ENCODE results near the gene PPP6R1. TPM values are rescaled to one million over a fixed set of nuclear protein-coding genes. Genes with fewer than 3 reads are reported as not detected.

PPP6R1 gene
- total and polyA plus RNA-seq, 2 experiments from 2014 or later: 37.1 to 76.0 TPM

DNA sequence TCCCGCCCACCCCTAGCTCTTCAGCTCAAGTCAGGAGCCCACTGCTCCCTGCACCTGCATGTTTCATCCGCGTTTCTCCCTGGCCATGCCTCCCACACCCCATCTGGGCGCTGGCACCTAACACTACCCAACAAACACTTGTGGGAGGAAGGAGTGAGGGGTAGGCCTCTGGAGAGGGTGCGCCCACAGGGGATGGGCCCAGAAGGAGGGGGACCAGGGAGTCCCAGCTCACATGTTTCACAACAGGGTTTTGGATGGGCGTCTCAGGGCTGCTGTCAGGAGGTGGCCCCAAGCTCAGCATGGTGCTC, 18.1 kb downstream of the PPP6R1 start:
- H3K36me3 ChIP-seq (replicated peaks; ENCODE audit: insufficient read depth, low read depth): no peaks in the 10 kb centered on the region
- H3K79me2 ChIP-seq: no peaks in the 10 kb centered on the region
- DNase-seq (ENCODE audit: low spot score): no peak
- no peak overlapping the region for H3K27ac ChIP-seq
- H3K9me2 ChIP-seq (replicated peaks; ENCODE audit: insufficient read depth): no peaks in the 10 kb centered on the region
- 97% methylated on average over 6 of the region's 6 CpGs for WGBS (ENCODE audit: low lambda C conversion rate, missing lambda C conversion rate)
- no peak overlapping the region for H3K4me3 ChIP-seq
- peaks cover 3% of the 10 kb centered on the region for H4K20me1 ChIP-seq (ENCODE audit: insufficient read depth, poor library complexity, severe bottlenecking)
- no peak for TF ChIP-seq EZH2phosphoT487 (IDR thresholded peaks at IDR 0.05; ENCODE audit: low read depth, severe bottlenecking, unreplicated experiment)
- TF ChIP-seq, protein P1, sequence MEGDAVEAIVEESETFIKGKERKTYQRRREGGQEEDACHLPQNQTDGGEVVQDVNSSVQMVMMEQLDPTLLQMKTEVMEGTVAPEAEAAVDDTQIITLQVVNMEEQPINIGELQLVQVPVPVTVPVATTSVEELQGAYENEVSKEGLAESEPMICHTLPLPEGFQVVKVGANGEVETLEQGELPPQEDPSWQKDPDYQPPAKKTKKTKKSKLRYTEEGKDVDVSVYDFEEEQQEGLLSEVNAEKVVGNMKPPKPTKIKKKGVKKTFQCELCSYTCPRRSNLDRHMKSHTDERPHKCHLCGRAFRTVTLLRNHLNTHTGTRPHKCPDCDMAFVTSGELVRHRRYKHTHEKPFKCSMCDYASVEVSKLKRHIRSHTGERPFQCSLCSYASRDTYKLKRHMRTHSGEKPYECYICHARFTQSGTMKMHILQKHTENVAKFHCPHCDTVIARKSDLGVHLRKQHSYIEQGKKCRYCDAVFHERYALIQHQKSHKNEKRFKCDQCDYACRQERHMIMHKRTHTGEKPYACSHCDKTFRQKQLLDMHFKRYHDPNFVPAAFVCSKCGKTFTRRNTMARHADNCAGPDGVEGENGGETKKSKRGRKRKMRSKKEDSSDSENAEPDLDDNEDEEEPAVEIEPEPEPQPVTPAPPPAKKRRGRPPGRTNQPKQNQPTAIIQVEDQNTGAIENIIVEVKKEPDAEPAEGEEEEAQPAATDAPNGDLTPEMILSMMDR (IDR thresholded peaks at IDR 0.05; ENCODE audit: poor library complexity): no peak
- TF ChIP-seq EZH2 (IDR thresholded peaks at IDR 0.05; ENCODE audit: borderline replicate concordance): no peak
- no peaks in the 10 kb centered on the region for H3K4me1 ChIP-seq (ENCODE audit: insufficient read depth)
- no peak overlapping the region for H2AFZ ChIP-seq
- no peaks in the 10 kb centered on the region for H3K9me3 ChIP-seq (ENCODE audit: low read depth)
- H3K27me3 ChIP-seq: no peaks in the 10 kb centered on the region
- no peak overlapping the region for H3K4me2 ChIP-seq

DNA sequence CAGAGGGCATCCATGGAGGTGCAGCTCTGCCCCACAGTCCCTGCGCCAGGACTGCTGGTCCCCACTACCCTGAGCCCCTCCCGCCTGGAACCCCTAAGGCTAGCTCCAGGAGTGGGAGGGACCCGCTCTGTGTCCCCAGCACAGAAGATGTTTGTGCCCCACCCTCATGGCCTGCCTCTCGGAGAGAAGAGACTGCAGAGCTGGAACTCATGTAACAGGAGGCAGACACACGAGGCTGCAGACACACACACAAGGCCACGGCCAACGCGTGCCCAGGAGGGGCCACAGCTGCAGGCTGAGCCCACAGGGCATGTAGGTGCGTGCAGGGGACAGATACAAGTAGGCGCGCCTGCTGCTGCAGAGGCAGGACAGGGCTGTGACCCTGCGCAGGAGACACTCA, 19.8 kb downstream of the PPP6R1 start:
- Histone ChIP-seq H3K4me3 (no peak overlapping the region), H3K4me1 (ENCODE audit: insufficient read depth) (no peaks in the 10 kb centered on the region), H3K27me3 (no peaks in the 10 kb centered on the region), H4K20me1 (ENCODE audit: insufficient read depth, poor library complexity, severe bottlenecking) (no peaks in the 10 kb centered on the region), H3K9me3 (ENCODE audit: low read depth) (no peaks in the 10 kb centered on the region), H3K36me3 (replicated peaks; ENCODE audit: insufficient read depth, low read depth) (no peaks in the 10 kb centered on the region), H3K4me2 (no peak overlapping the region), H2AFZ (no peak overlapping the region), H3K79me2 (no peaks in the 10 kb centered on the region), H3K9me2 (replicated peaks; ENCODE audit: insufficient read depth) (no peaks in the 10 kb centered on the region), H3K27ac (no peak overlapping the region)
- DNase-seq (ENCODE audit: low spot score): no peak
- WGBS (ENCODE audit: low lambda C conversion rate, missing lambda C conversion rate): over 99% methylated on average over 12 of the region's 12 CpGs
- TF ChIP-seq EZH2phosphoT487 (IDR thresholded peaks at IDR 0.05; ENCODE audit: low read depth, severe bottlenecking, unreplicated experiment) (no peak), EZH2 (IDR thresholded peaks at IDR 0.05; ENCODE audit: borderline replicate concordance) (no peak)
- TF ChIP-seq, protein P1 (IDR thresholded peaks at IDR 0.05; ENCODE audit: poor library complexity): no peak

DNA sequence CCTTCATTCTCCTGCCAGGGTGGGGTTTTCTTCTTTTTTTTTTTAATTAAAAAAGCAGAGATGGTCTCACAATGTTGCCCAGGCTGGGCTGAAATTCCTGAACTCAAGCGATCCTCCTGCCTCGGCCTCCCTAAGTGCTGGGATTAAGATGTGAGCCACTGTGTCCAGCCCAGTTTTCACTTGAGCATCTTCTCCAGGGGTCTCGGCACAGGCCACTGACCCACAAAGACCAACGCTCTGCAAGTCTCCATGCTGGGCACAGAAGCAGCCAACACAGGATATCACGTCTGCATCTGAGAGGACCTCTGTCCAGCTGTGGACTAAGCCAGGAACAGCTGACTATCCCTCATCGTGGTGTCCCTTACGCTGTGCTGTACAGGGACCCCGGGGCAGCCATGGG, 20.8 kb downstream of the PPP6R1 start:
- H3K79me2 ChIP-seq: no peaks in the 10 kb centered on the region
- no peaks in the 10 kb centered on the region for H3K4me1 ChIP-seq (ENCODE audit: insufficient read depth)
- TF ChIP-seq EZH2phosphoT487 (IDR thresholded peaks at IDR 0.05; ENCODE audit: low read depth, severe bottlenecking, unreplicated experiment) (no peak), EZH2 (IDR thresholded peaks at IDR 0.05; ENCODE audit: borderline replicate concordance) (no peak)
- TF ChIP-seq, protein P1 (IDR thresholded peaks at IDR 0.05; ENCODE audit: poor library complexity): no peak
- 97% methylated on average over 8 of the region's 8 CpGs for WGBS (ENCODE audit: low lambda C conversion rate, missing lambda C conversion rate)
- H3K9me3 ChIP-seq (ENCODE audit: low read depth): no peaks in the 10 kb centered on the region
- no peak for DNase-seq (ENCODE audit: low spot score)
- no peak overlapping the region for H3K4me3 ChIP-seq
- no peak overlapping the region for H3K27ac ChIP-seq
- no peak overlapping the region for H3K4me2 ChIP-seq
- H3K27me3 ChIP-seq: no peaks in the 10 kb centered on the region
- H4K20me1 ChIP-seq (ENCODE audit: insufficient read depth, poor library complexity, severe bottlenecking): no peaks in the 10 kb centered on the region
- no peaks in the 10 kb centered on the region for H3K9me2 ChIP-seq (replicated peaks; ENCODE audit: insufficient read depth)
- no peak overlapping the region for H2AFZ ChIP-seq
- H3K36me3 ChIP-seq (replicated peaks; ENCODE audit: insufficient read depth, low read depth): no peaks in the 10 kb centered on the region

DNA sequence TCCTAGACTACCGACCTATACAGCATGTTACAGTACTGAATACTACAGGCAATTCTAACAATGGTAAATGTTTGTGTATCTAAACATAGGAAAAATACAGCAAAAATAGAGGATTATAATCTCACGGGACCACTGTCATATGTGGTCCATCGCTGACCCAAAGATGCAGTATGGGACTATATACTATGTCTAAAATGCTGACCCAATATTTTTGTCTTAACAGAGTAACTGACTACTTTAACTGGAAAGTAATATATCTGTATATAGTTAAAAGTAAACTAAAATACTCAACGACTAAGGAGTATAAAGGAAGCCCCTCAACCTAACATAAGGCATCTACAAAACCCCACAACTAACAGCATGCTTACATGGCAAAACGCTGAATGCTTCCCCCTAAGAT, 25.8 kb downstream of the PPP6R1 start:
- Histone ChIP-seq H3K9me3 (ENCODE audit: low read depth) (no peaks in the 10 kb centered on the region), H2AFZ (no peak overlapping the region), H3K4me2 (no peak overlapping the region), H3K4me1 (ENCODE audit: insufficient read depth) (peaks cover 14% of the 10 kb centered on the region), H3K27me3 (no peaks in the 10 kb centered on the region), H3K9me2 (replicated peaks; ENCODE audit: insufficient read depth) (no peaks in the 10 kb centered on the region), H3K4me3 (no peak overlapping the region), H3K79me2 (no peaks in the 10 kb centered on the region), H3K36me3 (replicated peaks; ENCODE audit: insufficient read depth, low read depth) (no peaks in the 10 kb centered on the region), H4K20me1 (ENCODE audit: insufficient read depth, poor library complexity, severe bottlenecking) (no peaks in the 10 kb centered on the region), H3K27ac (no peak overlapping the region)
- 96% methylated on average over 5 of the region's 5 CpGs for WGBS (ENCODE audit: low lambda C conversion rate, missing lambda C conversion rate)
- TF ChIP-seq, protein P1 (IDR thresholded peaks at IDR 0.05; ENCODE audit: poor library complexity): no peak
- TF ChIP-seq EZH2 (IDR thresholded peaks at IDR 0.05; ENCODE audit: borderline replicate concordance): no peak
- no peak for DNase-seq (ENCODE audit: low spot score)

All from hepatocyte (in vitro differentiated cells).